ENCODE results near the gene CDRT4.
"Not testable (repeated sequence)": the region's sequence is repeated elsewhere in the genome, so short reads cannot be mapped to it uniquely, and the experiment has no call there.

The CDRT4 gene

DNA sequence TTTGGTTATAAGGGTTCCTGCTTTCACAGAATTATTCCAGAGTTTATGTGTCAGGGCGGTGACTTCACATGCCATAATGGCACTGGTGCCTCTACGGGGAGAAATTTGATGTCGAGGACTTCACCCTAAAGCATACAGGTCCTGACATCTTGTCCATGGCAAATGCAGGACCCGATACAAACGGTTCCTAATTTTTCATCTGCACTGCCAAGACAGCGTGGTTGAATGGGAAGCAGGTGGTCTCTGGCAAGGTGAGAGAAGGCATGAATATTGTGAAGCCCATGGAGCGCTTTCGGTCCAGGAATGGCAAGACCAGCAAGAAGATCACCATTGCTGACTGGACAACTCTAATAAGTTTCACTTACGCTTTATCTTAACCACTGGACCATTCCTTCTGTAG, 39.6 kb upstream of the CDRT4 start:
- Histone ChIP-seq H3K27ac (ENCODE audit: low read depth, low read length, severe bottlenecking) (no peak overlapping the region), H3K4me1 (ENCODE audit: control insufficient read depth, insufficient read depth, low read length, poor library complexity, severe bottlenecking) (peaks cover 14% of the 10 kb centered on the region), H3K4me3 (ENCODE audit: extremely low read depth, insufficient read depth, low read length, poor library complexity, severe bottlenecking) (no peak overlapping the region), H3K9me3 (ENCODE audit: control insufficient read depth, low read length) (peaks cover 3% of the 10 kb centered on the region), H3K36me3 (ENCODE audit: control insufficient read depth, insufficient read depth, low read length) (peaks cover 36% of the 10 kb centered on the region)
- WGBS, 2 experiments (ENCODE audit: insufficient coverage in 2 of 2) = 97 to 99% methylated on average over 7 to 9 of the region's 9 CpGs

DNA sequence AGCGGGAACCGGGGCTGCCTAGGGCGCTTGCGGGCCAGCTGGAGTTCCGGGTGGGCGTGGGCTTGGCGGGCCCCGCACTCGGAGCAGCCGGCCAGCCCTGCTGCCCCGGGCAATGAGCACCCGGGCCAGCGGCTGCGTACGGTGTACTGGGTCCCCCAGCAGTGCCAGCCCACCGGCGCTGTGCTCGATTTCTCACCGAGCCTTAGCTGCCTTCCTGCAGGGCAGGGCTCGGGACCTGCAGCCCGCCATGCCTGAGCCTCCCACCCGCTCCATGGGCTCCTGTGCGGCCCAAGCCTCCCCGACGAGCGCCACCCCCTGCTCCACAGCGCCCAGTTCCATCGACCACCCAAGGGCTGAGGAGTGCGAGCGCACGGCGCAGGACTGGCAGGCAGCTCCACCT, 38.3 kb upstream of the CDRT4 start:
- H3K36me3 ChIP-seq (ENCODE audit: control insufficient read depth, insufficient read depth, low read length) = peaks cover 41% of the 10 kb centered on the region
- peaks cover 14% of the 10 kb centered on the region for H3K4me1 ChIP-seq (ENCODE audit: control insufficient read depth, insufficient read depth, low read length, poor library complexity, severe bottlenecking)
- not testable (repeated sequence) for H3K27ac ChIP-seq (ENCODE audit: low read depth, low read length, severe bottlenecking); H3K9me3 ChIP-seq (ENCODE audit: control insufficient read depth, low read length); H3K4me3 ChIP-seq (ENCODE audit: extremely low read depth, insufficient read depth, low read length, poor library complexity, severe bottlenecking)
- WGBS, 2 experiments (ENCODE audit: insufficient coverage in 2 of 2) = 97 to 98% methylated on average over 11 to 18 of the region's 32 CpGs

- Histone ChIP-seq H3K27ac (ENCODE audit: low read depth, low read length, severe bottlenecking) (no peak overlapping the region), H3K4me3 (ENCODE audit: extremely low read depth, insufficient read depth, low read length, poor library complexity, severe bottlenecking) (no peak overlapping the region)
Measured at GRCh38 chr17:15503731-15504130, 36.3 kb upstream of the CDRT4 start.

GRCh38 chr17:15502369-15503112, 35.1 kb upstream of the CDRT4 start:
- H3K4me3 ChIP-seq (ENCODE audit: extremely low read depth, insufficient read depth, low read length, poor library complexity, severe bottlenecking) = no peak overlapping the region
- no peak overlapping the region for H3K27ac ChIP-seq (ENCODE audit: low read depth, low read length, severe bottlenecking)

More at GRCh38 chr17:15503731-15504130, 36.3 kb upstream of the CDRT4 start:
- Histone ChIP-seq H3K9me3 (ENCODE audit: control insufficient read depth, low read length) (peaks cover 3% of the 10 kb centered on the region), H3K4me1 (ENCODE audit: control insufficient read depth, insufficient read depth, low read length, poor library complexity, severe bottlenecking) (peaks cover 14% of the 10 kb centered on the region), H3K36me3 (ENCODE audit: control insufficient read depth, insufficient read depth, low read length) (peaks cover 42% of the 10 kb centered on the region)
- WGBS, 2 experiments (ENCODE audit: insufficient coverage in 2 of 2) = 86 to 100% methylated on average over 2 of the region's 2 CpGs

DNA sequence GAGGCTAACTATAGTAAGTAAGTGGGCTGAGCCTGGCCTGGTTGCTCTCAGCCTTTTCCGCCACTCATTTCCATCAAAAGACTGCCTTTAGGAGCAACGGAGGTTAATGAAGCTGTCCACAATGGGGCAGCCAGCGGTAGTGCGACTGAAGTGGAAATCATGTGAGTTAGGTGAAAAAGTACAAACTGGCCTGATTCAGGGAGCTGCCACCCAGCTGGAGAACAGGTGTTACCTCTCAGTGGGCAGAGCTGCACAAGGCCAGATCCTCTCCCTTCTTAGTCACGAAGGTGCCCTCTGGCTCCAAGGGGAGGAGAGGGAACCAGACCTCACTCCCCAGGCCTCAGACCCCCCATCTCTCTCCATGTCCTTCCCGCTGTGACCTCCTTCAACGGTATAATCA, 34.4 kb upstream of the CDRT4 start:
- WGBS, 2 experiments (ENCODE audit: insufficient coverage in 2 of 2) = 94 to 97% methylated on average over 3 to 5 of the region's 7 CpGs
- H3K4me1 ChIP-seq (ENCODE audit: control insufficient read depth, insufficient read depth, low read length, poor library complexity, severe bottlenecking) = peaks cover 14% of the 10 kb centered on the region
- no peak overlapping the region for H3K4me3 ChIP-seq (ENCODE audit: extremely low read depth, insufficient read depth, low read length, poor library complexity, severe bottlenecking)
- H3K36me3 ChIP-seq (ENCODE audit: control insufficient read depth, insufficient read depth, low read length) = peaks cover 45% of the 10 kb centered on the region
- no peak overlapping the region for H3K27ac ChIP-seq (ENCODE audit: low read depth, low read length, severe bottlenecking)
- no peaks in the 10 kb centered on the region for H3K9me3 ChIP-seq (ENCODE audit: control insufficient read depth, low read length)

More at GRCh38 chr17:15502369-15503112, 35.1 kb upstream of the CDRT4 start:
- Histone ChIP-seq H3K9me3 (ENCODE audit: control insufficient read depth, low read length) (peaks cover 3% of the 10 kb centered on the region), H3K4me1 (ENCODE audit: control insufficient read depth, insufficient read depth, low read length, poor library complexity, severe bottlenecking) (peaks cover 14% of the 10 kb centered on the region), H3K36me3 (ENCODE audit: control insufficient read depth, insufficient read depth, low read length) (peaks cover 43% of the 10 kb centered on the region)
- 47 to 53% methylated on average over 25 to 27 of the region's 32 CpGs for WGBS, 2 experiments (ENCODE audit: insufficient coverage in 2 of 2)

DNA sequence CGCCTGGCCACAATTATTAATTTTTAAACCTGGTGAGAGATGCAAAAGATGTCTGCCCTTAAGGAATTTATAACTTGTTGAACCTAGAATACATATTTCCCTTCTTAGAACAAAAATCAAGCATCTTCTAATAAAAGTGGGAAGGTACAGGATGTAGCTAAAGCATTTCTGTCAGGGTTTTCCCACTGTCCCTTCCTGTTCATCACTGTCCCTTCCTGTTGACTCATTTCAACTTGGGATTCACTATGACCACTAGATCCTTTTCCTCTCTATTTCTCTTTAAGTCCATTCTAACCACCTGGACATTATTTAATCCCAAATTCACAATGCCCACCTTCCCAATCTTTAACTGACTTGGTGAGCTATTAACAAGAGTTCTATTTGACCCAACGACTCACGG, 33.9 kb upstream of the CDRT4 start:
- Histone ChIP-seq H3K4me3 (ENCODE audit: extremely low read depth, insufficient read depth, low read length, poor library complexity, severe bottlenecking) (no peak overlapping the region), H3K27ac (ENCODE audit: low read depth, low read length, severe bottlenecking) (no peak overlapping the region), H3K4me1 (ENCODE audit: control insufficient read depth, insufficient read depth, low read length, poor library complexity, severe bottlenecking) (peaks cover 14% of the 10 kb centered on the region), H3K9me3 (ENCODE audit: control insufficient read depth, low read length) (no peaks in the 10 kb centered on the region), H3K36me3 (ENCODE audit: control insufficient read depth, insufficient read depth, low read length) (peaks cover 48% of the 10 kb centered on the region)
- WGBS, 2 experiments (ENCODE audit: insufficient coverage in 2 of 2) = 53 to 78% methylated on average over 2 to 3 of the region's 3 CpGs

DNA sequence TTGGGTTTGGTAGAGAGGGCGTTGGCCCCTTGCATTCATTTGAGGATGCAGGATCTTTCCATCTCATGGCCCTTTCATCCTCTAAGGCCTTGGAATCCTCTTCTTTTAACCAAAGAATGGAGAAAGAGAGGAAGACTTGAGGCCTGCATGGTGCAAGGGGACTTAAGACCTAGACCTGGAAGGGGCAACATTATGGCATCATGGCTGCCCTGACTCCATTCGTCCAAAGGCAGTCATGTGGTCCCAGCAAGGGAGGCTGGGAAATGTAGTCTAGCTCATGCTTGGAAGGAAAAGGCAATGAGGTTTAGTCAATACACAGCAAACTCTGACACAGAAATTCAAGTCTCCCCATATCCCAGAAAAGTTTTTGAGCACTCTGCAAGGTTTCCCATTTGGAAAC, 30.7 kb upstream of the CDRT4 start:
- H3K9me3 ChIP-seq (ENCODE audit: control insufficient read depth, low read length) = no peaks in the 10 kb centered on the region
- 86 to 100% methylated on average over 1 of the region's 2 CpGs for WGBS, 2 experiments (ENCODE audit: insufficient coverage in 2 of 2)
- H3K36me3 ChIP-seq (ENCODE audit: control insufficient read depth, insufficient read depth, low read length) = peaks cover 71% of the 10 kb centered on the region
- peaks cover 12% of the 10 kb centered on the region for H3K4me1 ChIP-seq (ENCODE audit: control insufficient read depth, insufficient read depth, low read length, poor library complexity, severe bottlenecking)
- H3K4me3 ChIP-seq (ENCODE audit: extremely low read depth, insufficient read depth, low read length, poor library complexity, severe bottlenecking) = no peak overlapping the region
- no peak overlapping the region for H3K27ac ChIP-seq (ENCODE audit: low read depth, low read length, severe bottlenecking)

GRCh38 chr17:15496735-15497670, 29.6 kb upstream of the CDRT4 start:
- H3K27ac ChIP-seq (ENCODE audit: low read depth, low read length, severe bottlenecking) = no peak overlapping the region
- WGBS, 2 experiments (ENCODE audit: insufficient coverage in 2 of 2) = 90 to 95% methylated on average over 7 of the region's 7 CpGs
- H3K9me3 ChIP-seq (ENCODE audit: control insufficient read depth, low read length) = no peaks in the 10 kb centered on the region
- peaks cover 9% of the 10 kb centered on the region for H3K4me1 ChIP-seq (ENCODE audit: control insufficient read depth, insufficient read depth, low read length, poor library complexity, severe bottlenecking)
- no peak overlapping the region for H3K4me3 ChIP-seq (ENCODE audit: extremely low read depth, insufficient read depth, low read length, poor library complexity, severe bottlenecking)
- H3K36me3 ChIP-seq (ENCODE audit: control insufficient read depth, insufficient read depth, low read length) = peaks cover 73% of the 10 kb centered on the region

- Histone ChIP-seq H3K9me3 (ENCODE audit: control insufficient read depth, low read length) (no peaks in the 10 kb centered on the region), H3K27ac (ENCODE audit: low read depth, low read length, severe bottlenecking) (no peak overlapping the region), H3K4me1 (ENCODE audit: control insufficient read depth, insufficient read depth, low read length, poor library complexity, severe bottlenecking) (peaks cover 25% of the 10 kb centered on the region), H3K4me3 (ENCODE audit: extremely low read depth, insufficient read depth, low read length, poor library complexity, severe bottlenecking) (no peak overlapping the region), H3K36me3 (ENCODE audit: control insufficient read depth, insufficient read depth, low read length) (peaks cover 56% of the 10 kb centered on the region)
Measured at GRCh38 chr17:15494821-15495220, 27.4 kb upstream of the CDRT4 start.

DNA sequence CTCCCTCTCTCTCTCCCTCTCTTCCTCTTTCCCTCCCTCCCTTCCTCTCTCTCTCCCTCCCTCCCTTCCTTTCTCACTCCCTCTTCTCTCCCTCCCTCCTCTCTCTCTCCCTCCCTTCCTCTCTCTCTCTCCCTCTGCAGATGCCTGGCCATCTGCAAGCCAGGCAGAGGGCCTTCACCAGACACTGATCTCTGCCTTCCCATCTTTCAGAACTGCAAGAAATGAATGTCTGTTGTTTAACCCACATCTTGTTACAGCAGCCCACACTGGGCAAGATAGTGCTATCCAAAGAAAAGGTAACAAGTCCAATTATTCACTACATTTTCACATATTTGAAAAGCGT, 26.2 kb upstream of the CDRT4 start:
- WGBS, 2 experiments (ENCODE audit: insufficient coverage in 2 of 2) = 43% methylated on average over 1 of the region's 1 CpG; no CpG with 5 or more reads in 1 of the 2 experiments
- Histone ChIP-seq H3K9me3 (ENCODE audit: control insufficient read depth, low read length) (peaks cover 5% of the 10 kb centered on the region), H3K27ac (ENCODE audit: low read depth, low read length, severe bottlenecking) (no peak overlapping the region), H3K36me3 (ENCODE audit: control insufficient read depth, insufficient read depth, low read length) (peaks cover 54% of the 10 kb centered on the region), H3K4me1 (ENCODE audit: control insufficient read depth, insufficient read depth, low read length, poor library complexity, severe bottlenecking) (peaks cover 30% of the 10 kb centered on the region), H3K4me3 (ENCODE audit: extremely low read depth, insufficient read depth, low read length, poor library complexity, severe bottlenecking) (no peak overlapping the region)
